GM18867 (cell line): Measurements from ENCODE around the gene NRBF2.

ENCODE experiments used
- ATAC-seq: cut with Tn5 transposase; IDR thresholded peaks from one replicate; pipeline ENCODE4 v1.9.1; 2021; ENCODE audit warnings: mild to moderate bottlenecking, moderate library complexity; ENCODE audit not compliant: unreplicated experiment

The NRBF2 gene

DNA sequence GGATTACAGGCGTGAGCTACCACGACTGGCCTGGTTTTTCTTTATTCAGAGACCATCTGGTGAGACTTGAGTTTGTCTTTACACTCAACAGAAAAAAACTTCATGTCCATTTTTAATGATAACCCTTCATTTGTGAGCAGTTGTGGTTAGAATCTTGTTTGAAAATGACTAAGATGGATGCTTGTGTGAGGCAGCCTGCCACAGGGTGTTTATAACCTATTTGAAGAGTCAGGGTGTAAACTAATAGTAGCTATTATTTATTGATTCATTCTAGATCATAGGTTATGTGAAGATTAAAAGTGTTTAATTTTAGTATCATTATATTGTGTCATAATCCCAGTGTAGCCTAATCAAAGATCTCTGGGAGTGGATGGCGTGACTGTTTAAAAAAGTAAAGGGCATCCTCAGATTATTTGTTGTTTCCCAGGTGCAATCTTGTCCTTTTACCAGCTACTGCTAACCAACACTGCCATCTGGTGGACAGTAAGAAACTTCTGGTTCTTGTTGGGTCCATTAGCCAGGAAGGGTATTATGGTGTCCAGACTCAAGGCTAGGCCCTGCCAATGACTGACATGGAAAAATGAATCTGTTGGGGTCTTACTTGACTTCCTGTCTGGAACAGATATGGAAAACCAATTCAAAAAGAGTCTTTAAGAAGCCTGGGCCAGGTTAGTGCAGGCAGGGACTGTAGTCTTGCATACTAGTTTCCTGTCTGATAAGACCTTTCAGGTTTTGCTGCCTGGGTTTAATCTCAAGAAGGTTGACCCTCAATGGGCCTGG, 24.9 kb downstream of the NRBF2 start:
- ATAC-seq, result peak; percentile 71

DNA sequence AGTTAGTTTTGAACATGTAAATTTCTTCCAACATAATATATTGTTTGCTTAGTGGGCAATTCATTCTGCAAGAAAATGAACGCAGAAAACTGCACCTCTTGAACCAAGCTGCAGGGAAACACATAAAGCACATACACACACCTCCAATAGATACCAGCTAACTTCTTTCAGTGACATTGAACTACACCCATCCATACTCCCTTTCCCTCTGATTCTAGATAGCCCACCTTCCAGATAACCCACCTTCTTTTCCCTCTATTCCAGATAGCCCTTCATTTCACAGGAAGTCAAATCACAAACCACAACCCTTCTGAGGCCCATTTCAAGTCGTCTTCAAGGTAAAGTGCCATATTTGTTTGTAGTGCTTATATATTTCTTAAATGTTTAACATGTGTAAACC, 28.5 kb downstream of the NRBF2 start:
- ATAC-seq, result no peak

DNA sequence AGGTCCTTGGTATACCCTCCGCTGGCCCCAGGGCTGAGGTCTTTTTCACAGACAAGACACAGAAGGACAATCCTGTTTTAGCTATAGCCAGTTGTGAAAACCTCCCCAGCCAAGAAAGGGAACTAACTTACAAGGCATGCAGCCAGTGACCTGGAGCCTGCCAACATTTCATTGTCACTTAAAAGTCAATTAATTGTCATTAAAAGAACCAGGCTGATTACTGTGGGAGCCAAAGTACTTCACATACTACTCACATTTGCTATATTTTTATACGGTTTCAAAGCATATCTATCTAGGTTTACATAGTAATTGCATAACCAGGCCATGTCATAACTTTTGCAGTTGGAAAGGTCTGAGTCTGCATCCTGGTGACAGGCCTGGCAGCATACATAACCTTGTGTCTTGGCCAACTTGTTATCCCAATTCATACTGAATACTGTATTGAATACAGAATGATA, 31.1 kb downstream of the NRBF2 start:
- ATAC-seq, result no peak

DNA sequence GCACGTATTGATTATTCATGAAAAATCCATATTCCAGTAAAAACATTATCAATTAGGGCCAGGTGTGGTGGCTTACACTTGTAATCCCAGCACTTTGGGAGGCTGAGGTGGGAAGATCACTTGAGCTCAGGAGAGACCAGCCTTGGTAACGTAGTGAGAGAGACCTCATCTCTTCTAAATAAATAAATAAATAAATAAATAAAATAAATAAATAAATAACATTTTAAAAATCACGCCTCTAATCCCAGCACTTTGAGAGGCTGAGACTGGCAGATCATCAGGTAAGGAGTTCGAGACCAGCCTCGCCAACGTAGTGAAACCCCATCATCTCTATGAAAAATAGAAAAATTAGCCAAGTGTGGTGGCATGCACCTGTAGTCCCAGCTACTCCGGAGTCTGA, 32.1 kb downstream of the NRBF2 start:
- ATAC-seq, result no peak

DNA sequence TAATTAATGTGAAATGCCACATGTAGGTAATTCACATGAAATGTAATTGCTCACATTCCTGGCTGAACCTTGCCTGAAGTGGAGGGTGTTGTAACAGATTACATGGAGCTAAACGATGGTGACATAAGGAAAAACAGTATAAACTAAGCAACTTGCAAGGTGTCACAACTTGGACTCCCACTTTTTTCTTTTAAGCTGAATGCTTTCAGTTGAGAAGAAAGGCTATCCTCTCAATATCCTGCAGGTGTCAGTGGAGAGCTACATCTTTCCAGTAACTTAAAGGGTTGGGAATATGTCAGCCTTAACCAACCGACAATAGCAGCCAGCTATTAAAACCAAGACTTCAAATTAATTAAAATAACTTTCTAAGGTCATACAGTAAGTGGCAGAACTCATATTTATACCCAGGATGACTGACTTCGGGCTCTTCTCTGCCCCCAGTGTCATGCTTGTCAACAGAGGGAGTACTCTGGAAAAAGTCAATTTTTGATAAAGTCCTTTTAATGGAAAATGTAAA, 33.7 kb downstream of the NRBF2 start:
- ATAC-seq, result peak; percentile 60

DNA sequence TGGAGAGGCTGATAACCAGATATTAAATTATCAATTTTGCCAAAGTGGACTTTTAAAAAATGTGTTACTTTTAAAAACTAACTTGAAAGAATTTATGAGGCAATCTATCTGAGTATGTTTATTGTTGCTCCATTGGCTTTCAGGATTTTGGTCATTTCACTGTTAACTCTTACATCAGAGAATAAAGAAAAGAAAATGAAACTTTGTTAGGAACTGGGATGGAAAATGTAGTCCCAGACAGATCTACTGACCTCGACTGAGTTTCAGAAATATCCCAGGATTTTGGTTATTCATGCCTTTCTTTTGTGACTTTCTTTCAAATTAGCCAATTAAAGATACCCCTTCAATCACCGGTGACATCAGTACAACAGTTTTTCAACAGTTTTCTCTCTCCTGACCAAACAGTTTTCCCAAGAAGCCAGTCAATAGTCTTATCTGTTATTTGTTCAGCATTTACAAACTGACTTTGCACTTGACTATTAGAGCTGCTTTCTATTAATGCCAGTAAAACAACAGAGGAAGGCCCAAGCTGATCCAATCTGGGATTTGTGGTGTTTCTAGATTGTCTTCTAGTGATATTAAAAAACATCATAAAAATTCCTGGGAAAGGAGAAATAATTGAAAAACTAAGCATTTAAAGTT, 35.8 kb downstream of the NRBF2 start:
- ATAC-seq, result no peak

DNA sequence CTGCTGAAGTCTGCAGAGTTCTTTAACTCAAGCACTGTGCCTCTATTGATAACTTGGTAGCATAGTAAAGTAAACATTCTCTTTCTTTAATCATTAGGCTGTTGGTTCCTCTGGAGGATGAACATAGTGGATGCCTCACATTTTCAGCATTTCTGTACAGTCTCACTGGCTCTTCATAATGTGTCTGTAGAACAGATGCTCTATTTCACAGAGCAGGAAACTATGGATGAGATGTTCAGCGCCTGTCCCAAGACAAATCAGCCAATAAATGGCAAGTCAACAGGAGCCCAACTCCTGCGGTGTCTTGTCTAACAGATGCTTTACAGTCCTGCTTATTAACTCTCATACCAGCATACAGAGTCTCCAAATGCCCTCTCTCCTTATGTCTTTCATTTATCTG, 36.5 kb downstream of the NRBF2 start:
- ATAC-seq, result no peak

DNA sequence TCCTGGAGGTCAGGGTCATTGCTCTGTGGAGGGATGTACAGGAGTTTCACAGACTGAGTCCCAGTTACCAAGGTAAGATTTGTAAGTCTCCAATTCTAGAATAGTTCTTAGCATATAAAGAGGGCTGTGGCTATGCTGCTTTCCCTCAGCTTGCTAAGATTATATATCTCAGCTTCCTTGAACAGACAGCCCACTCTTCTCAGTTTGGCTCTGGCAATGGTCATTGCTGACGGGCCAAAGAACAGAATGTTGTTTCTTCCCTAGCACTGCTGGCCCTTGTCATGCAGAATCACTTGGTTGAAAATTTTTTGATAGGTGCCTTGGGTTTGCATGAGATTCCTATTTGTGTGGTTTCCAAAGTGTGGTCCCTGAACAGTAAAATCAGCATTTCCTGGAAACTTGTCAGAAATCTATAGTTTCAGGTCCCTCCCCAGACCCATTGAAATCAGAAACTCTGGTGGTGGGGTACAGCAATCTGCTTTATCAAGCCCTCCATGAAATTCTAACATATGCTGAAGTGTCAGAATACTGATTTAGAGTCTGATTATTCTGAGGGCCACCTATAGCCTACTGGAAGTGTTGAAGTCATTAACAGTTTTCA, 38.2 kb downstream of the NRBF2 start:
- ATAC-seq, result no peak

DNA sequence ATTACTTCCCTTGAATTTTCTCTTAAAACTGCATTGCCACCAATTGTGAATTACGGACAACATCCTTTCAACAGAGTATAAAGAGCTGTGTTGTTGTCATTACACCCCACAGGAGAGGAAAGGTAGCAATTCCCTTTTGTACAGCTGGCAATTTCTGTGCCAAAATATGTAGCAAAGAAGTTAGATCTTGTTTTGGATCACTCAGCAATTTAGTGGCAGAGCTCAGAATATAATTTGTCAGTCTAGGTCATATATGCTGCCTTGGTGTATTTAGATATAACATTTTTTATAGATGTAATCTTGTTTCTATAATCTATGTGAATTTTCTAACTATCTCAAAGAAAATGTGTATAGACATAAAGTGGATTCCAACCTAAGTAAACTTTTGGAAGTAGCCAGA, 38.8 kb downstream of the NRBF2 start:
- ATAC-seq, result no peak

DNA sequence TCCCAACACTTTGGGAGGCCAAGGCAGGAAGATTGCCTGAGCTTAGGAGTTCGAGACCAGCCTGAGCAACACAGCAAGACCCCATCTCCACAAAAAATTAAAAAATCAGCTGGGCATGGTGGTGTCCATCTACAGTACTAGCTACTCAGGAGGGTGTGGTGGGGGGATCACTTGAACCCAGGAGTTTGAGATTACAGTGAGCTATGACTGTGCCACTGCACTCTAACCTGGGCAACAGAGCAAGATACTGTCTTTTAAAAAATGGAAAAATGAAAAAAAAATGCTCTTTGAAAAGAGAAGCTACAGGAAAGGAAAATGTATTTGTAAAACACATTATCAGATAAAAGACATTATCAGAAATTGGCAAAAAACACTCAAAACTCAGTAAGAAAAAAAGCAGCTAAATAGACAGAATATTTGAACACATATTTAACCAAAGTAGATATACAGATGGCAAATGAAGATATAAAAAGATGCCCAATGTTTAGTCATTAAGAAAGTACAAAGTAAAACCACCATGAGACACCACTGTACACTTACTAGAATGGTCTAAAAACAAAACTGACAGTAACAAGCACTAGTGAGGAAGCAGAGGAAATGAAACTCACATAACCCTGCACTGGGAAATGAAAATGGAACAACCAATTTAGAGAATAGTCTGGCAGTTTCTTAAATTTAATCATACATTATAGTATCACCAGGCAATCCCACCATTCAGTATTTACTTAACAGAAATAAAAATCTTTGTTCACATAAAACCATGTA, 40.5 kb downstream of the NRBF2 start:
- ATAC-seq, result peak; percentile 99

DNA sequence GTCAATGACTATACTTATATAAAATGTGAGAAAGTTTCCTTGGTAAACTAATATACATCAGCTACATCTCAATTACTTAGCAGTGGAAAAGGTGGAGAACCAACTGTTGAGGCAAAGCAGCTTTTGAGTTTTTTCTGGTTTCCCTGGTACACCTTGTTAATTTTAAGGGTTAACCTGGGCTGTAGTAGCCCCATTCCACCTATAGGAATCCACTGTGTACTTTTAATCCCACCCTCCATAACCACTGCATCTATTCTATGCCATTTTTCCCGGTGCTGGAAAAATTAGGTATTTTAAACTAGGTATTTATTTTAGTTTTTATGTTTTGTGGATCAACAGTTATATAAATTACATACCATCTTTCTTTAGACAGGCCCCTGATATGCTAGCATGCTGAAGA, 42.4 kb downstream of the NRBF2 start:
- no peak for ATAC-seq

DNA sequence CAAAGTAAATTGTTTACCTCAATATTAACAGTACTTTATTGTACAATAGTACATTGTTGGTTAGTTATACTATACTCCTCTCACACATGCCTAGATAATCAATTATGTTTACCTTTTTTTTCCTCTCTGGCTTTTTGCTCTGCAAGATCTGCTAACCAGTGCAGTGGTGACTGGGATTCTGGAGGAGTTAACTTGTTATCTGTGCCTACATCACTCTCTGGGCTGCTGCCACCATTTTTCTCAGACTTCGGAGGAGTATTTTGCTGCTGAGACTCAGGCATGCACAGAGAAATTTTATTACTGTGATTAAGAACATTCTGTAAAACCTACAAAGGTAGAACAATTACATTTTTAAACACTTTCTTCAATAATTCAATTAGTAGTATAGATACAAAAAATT, 59.7 kb downstream of the NRBF2 start:
- ATAC-seq, result no peak

DNA sequence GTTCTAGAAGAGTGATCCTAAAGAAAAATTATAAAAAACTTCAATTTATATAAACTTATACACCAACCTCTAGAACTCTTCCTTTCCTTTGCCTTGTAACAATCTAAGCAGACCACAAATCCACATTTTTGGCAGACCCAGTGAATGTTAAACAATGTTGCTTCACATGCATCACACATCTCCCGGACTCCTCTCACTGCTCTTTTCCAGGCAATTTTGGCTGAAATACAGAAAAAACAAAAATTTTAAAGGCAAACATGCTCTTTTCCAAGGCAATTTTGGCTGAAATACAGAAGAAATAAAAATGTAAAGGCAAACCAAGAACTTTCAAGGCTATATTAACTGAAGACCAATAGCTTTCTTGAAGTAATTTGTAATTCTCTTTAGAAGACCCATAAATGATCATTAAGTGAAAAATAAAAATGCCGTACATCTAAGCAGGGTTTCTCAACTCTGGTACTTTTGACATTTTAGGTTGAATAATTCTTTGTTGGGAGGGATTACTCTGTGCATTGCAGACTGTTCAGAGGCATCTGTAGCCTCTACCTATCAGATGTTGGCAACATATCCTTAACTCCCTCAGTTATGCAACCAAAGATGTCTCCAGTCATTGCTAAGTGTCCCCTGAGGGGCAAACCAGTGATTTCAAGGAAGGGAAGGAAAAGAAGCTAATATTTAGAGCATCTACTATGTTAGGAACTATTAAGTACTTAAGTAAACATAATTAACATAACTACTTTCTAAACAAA, 64.4 kb downstream of the NRBF2 start:
- ATAC-seq, result no peak

DNA sequence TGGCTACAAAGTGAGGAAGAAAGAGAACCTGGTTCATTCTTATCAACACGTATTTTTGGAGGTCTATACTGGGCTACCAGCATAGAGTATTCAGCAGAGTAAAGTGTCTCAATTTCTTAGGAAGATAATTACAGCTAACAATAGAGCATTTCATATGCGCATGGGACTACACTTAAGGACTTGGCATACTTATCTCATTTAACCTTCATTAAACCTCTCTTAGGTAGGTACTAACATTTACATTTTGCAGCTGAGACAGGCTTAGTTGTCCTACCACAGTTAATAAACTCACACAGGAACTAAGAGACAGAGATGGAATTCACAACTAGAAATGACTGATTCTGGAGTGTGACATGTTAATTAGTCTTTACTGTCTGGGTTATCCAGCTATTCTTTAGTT, 66.6 kb downstream of the NRBF2 start:
- no peak for ATAC-seq

DNA sequence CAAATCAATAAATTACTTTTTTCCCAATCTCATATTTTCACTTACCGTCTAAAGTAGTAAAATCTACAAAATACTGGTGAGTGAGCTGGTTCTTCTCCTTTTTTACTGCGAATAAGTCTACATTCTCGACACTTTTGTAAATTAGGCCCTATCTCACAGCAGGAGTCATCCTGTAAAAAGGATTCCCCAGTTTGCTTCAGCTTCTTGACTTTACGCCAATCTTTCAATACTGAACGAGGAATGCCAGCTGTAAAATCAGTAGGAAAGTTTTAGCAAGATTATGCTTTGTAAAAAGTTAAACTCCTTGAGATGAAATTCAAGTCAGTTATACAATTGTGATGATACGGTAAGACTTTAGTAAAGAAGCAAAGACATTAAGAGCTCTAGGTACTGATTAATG, 67.3 kb downstream of the NRBF2 start:
- no peak for ATAC-seq

DNA sequence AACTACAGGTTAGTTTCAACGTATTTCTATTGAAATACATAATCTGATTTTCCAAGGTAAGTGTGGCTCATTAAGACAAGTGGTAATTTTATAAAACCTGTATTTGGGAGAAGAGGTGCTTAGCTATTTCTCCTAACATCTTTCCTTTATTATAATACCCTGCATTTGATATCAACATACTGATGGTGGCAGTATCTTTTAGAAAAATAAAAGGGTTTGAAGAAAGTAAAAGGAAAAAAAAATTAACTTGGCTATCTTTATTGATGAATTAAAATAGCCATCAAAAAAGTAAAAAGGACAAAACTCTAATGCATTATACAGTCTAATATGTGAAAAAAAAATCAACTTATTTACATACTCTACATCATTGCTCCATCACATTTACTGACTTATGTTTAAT, 68.0 kb downstream of the NRBF2 start:
- no peak for ATAC-seq
